ENCODE measurements around the gene UBE2G1.
A peak's percentile ranks its signal among the peaks of the same experiment; 100 is the strongest.

The UBE2G1 gene

GRCh38 chr17:4232168-4232813, 134.2 kb downstream of the UBE2G1 start:
- no peak overlapping the region for H3K27ac ChIP-seq (replicated peaks; ENCODE audit: low read length)

GRCh38 chr17:4229627-4230541, 136.6 kb downstream of the UBE2G1 start:
- Histone ChIP-seq H2BK120ac (ENCODE audit: low read depth, low read length) (no peak overlapping the region), H2AFZ (ENCODE audit: low read length) (no peak overlapping the region), H3K4me3 (ENCODE audit: low read length in 2 of 2) (no peak overlapping the region), H3K9ac (ENCODE audit: low read depth, low read length, poor library complexity) (no peak overlapping the region), H3K4me2 (ENCODE audit: insufficient read depth, low read length, poor library complexity, severe bottlenecking) (no peak overlapping the region), H3K36me3 (replicated peaks in 1 of 2; ENCODE audit: control insufficient read depth in 2 of 2, insufficient read depth in 2 of 2, low read length in 2 of 2) (peaks cover 2 to 82% of the 10 kb centered on the region in 2 donors), H3K4ac (ENCODE audit: low read length) (no peak overlapping the region), H3K27me3 (ENCODE audit: control insufficient read depth in 3 of 3, insufficient read depth in 3 of 3, low read depth in 1 of 3, low read length in 3 of 3) (no peaks in the 10 kb centered on the region), H3K9me3 (replicated peaks in 1 of 2; ENCODE audit: control insufficient read depth in 2 of 2, insufficient read depth in 1 of 2, low read depth in 1 of 2, low read length in 2 of 2) (no peaks in the 10 kb centered on the region), H3K79me1 (ENCODE audit: low read depth, low read length) (no peaks in the 10 kb centered on the region), H2AK5ac (ENCODE audit: low read depth, low read length) (no peak overlapping the region), H3K18ac (ENCODE audit: low read length) (no peak overlapping the region), H3K27ac (replicated peaks; ENCODE audit: low read length) (peak overlapping the region; percentile 2), H4K91ac (ENCODE audit: low read depth, low read length, poor library complexity) (no peak overlapping the region), H3K14ac (ENCODE audit: low read length) (no peak overlapping the region), H2BK5ac (ENCODE audit: low read length) (no peak overlapping the region), H4K8ac (ENCODE audit: low read depth, low read length) (no peak overlapping the region), H2BK12ac (ENCODE audit: low read length) (no peak overlapping the region), H2BK15ac (ENCODE audit: low read length) (no peak overlapping the region), H3K23ac (ENCODE audit: low read depth, low read length, poor library complexity) (no peak overlapping the region), H3K4me1 (ENCODE audit: control insufficient read depth in 2 of 2, insufficient read depth in 1 of 2, low read depth in 1 of 2, low read length in 2 of 2) (no peaks in the 10 kb centered on the region)
- no peak for DNase-seq (ENCODE audit: low spot score)
- WGBS, 2 donors (ENCODE audit: extremely low coverage in 2 of 2, insufficient read length in 2 of 2, insufficient replicate concordance in 1 of 2) = no CpG with 5 or more reads among the region's 8 CpGs

More at GRCh38 chr17:4232168-4232813, 134.2 kb downstream of the UBE2G1 start:
- WGBS, 2 donors (ENCODE audit: extremely low coverage in 2 of 2, insufficient read length in 2 of 2, insufficient replicate concordance in 1 of 2) = no CpG with 5 or more reads among the region's 4 CpGs
- no peak overlapping the region for H3K14ac ChIP-seq (ENCODE audit: low read length)
- no peak overlapping the region for H2BK120ac ChIP-seq (ENCODE audit: low read depth, low read length)
- no peak overlapping the region for H3K4ac ChIP-seq (ENCODE audit: low read length)
- H3K9ac ChIP-seq (ENCODE audit: low read depth, low read length, poor library complexity) = no peak overlapping the region
- H2BK15ac ChIP-seq (ENCODE audit: low read length) = no peak overlapping the region
- no peaks in the 10 kb centered on the region for H3K79me1 ChIP-seq (ENCODE audit: low read depth, low read length)
- H2BK5ac ChIP-seq (ENCODE audit: low read length) = no peak overlapping the region
- no peak overlapping the region for H3K4me2 ChIP-seq (ENCODE audit: insufficient read depth, low read length, poor library complexity, severe bottlenecking)
- H2AFZ ChIP-seq (ENCODE audit: low read length) = no peak overlapping the region
- no peaks in the 10 kb centered on the region for H3K4me1 ChIP-seq (ENCODE audit: control insufficient read depth in 2 of 2, insufficient read depth in 1 of 2, low read depth in 1 of 2, low read length in 2 of 2)
- no peak overlapping the region for H4K91ac ChIP-seq (ENCODE audit: low read depth, low read length, poor library complexity)
- no peak overlapping the region for H4K8ac ChIP-seq (ENCODE audit: low read depth, low read length)
- no peak overlapping the region for H2BK12ac ChIP-seq (ENCODE audit: low read length)
- H3K27me3 ChIP-seq (ENCODE audit: control insufficient read depth in 3 of 3, insufficient read depth in 3 of 3, low read depth in 1 of 3, low read length in 3 of 3) = no peaks in the 10 kb centered on the region
- no peak for DNase-seq (ENCODE audit: low spot score)
- H2AK5ac ChIP-seq (ENCODE audit: low read depth, low read length) = no peak overlapping the region
- no peak overlapping the region for H3K18ac ChIP-seq (ENCODE audit: low read length)
- H3K9me3 ChIP-seq (replicated peaks in 1 of 2; ENCODE audit: control insufficient read depth in 2 of 2, insufficient read depth in 1 of 2, low read depth in 1 of 2, low read length in 2 of 2) = no peaks in the 10 kb centered on the region
- no peak overlapping the region for H3K4me3 ChIP-seq (ENCODE audit: low read length in 2 of 2)
- H3K23ac ChIP-seq (ENCODE audit: low read depth, low read length, poor library complexity) = no peak overlapping the region
- H3K36me3 ChIP-seq (replicated peaks in 1 of 2; ENCODE audit: control insufficient read depth in 2 of 2, insufficient read depth in 2 of 2, low read length in 2 of 2) = peaks cover 5 to 86% of the 10 kb centered on the region in 2 donors

GRCh38 chr17:4221899-4222659, 144.4 kb downstream of the UBE2G1 start:
- no peak overlapping the region for H2AFZ ChIP-seq (ENCODE audit: low read length)
- no peak overlapping the region for H3K23ac ChIP-seq (ENCODE audit: low read depth, low read length, poor library complexity)
- H2BK120ac ChIP-seq (ENCODE audit: low read depth, low read length) = no peak overlapping the region
- no peak overlapping the region for H4K91ac ChIP-seq (ENCODE audit: low read depth, low read length, poor library complexity)
- no peaks in the 10 kb centered on the region for H3K4me1 ChIP-seq (ENCODE audit: control insufficient read depth in 2 of 2, insufficient read depth in 1 of 2, low read depth in 1 of 2, low read length in 2 of 2)
- no peak overlapping the region for H3K27ac ChIP-seq (replicated peaks; ENCODE audit: low read length)
- H2AK5ac ChIP-seq (ENCODE audit: low read depth, low read length) = no peak overlapping the region
- WGBS, 2 donors (ENCODE audit: extremely low coverage in 2 of 2, insufficient read length in 2 of 2, insufficient replicate concordance in 1 of 2) = no CpG with 5 or more reads among the region's 47 CpGs
- H3K4ac ChIP-seq (ENCODE audit: low read length) = no peak overlapping the region
- no peaks in the 10 kb centered on the region for H3K9me3 ChIP-seq (replicated peaks in 1 of 2; ENCODE audit: control insufficient read depth in 2 of 2, insufficient read depth in 1 of 2, low read depth in 1 of 2, low read length in 2 of 2)
- no peak overlapping the region for H3K18ac ChIP-seq (ENCODE audit: low read length)
- no peak overlapping the region for H2BK12ac ChIP-seq (ENCODE audit: low read length)
- no peak overlapping the region for H4K8ac ChIP-seq (ENCODE audit: low read depth, low read length)
- H3K9ac ChIP-seq (ENCODE audit: low read depth, low read length, poor library complexity) = no peak overlapping the region
- H2BK5ac ChIP-seq (ENCODE audit: low read length) = no peak overlapping the region
- H3K36me3 ChIP-seq (replicated peaks in 1 of 2; ENCODE audit: control insufficient read depth in 2 of 2, insufficient read depth in 2 of 2, low read length in 2 of 2) = peaks cover 9 to 53% of the 10 kb centered on the region in 2 donors
- no peak overlapping the region for H3K14ac ChIP-seq (ENCODE audit: low read length)
- H3K4me2 ChIP-seq (ENCODE audit: insufficient read depth, low read length, poor library complexity, severe bottlenecking) = no peak overlapping the region
- H3K27me3 ChIP-seq (ENCODE audit: control insufficient read depth in 3 of 3, insufficient read depth in 3 of 3, low read depth in 1 of 3, low read length in 3 of 3) = no peaks in the 10 kb centered on the region
- DNase-seq (ENCODE audit: low spot score) = no peak
- H3K79me1 ChIP-seq (ENCODE audit: low read depth, low read length) = peaks cover 3% of the 10 kb centered on the region
- no peak overlapping the region for H2BK15ac ChIP-seq (ENCODE audit: low read length)
- no peak overlapping the region for H3K4me3 ChIP-seq (ENCODE audit: low read length in 2 of 2)

All from neuronal stem cell (in vitro differentiated cells).